ENCODE results near the gene WDR77. TPM values are rescaled to one million over a fixed set of nuclear protein-coding genes. Genes with fewer than 3 reads are reported as not detected.
A peak's percentile ranks its signal among the peaks of the same experiment; 100 is the strongest.

The WDR77 gene
- total RNA-seq, 1 donor: 73.0 TPM

Small RNA genes within 50 kb of the gene (small RNA-seq; reads per million reads assigned to genes)
- not detected for gene RF00019
- gene RNU6-792P: 5.5 reads per million, percentile 88 among the genes with 10 or more reads in this experiment

Other genes starting within 250 kb of the WDR77 start
- 17.8 TPM for gene DENND2D, start 248.6 kb downstream of the WDR77 start, total RNA-seq
- 0.54 TPM for gene CHI3L2, start 221.5 kb downstream of the WDR77 start, total RNA-seq
- gene CHIA, start 158.4 kb downstream of the WDR77 start, total RNA-seq: not detected
- gene OVGP1, start 21.5 kb downstream of the WDR77 start, total RNA-seq: 1.1 TPM
- gene ATP5PB, start 208 bp upstream of the WDR77 start, total RNA-seq: 176 TPM
- gene C1orf162, start 24.7 kb upstream of the WDR77 start, total RNA-seq: 7.8 TPM
- gene ADORA3, start 54.4 kb upstream of the WDR77 start, total RNA-seq: 0.54 TPM
- 0.27 TPM for gene TMIGD3, start 54.4 kb upstream of the WDR77 start, total RNA-seq
- 6.7 TPM for gene RAP1A, start 170.5 kb upstream of the WDR77 start, total RNA-seq